HG03354 (cell line): ENCODE measurements around the gene PTPRA.

Experiments
- ATAC-seq: cut with Tn5 transposase; IDR thresholded peaks from one replicate; pipeline ENCODE4 v1.9.1; 2021; ENCODE audit warnings: mild to moderate bottlenecking; ENCODE audit not compliant: unreplicated experiment, poor library complexity, severe bottlenecking

PTPRA gene

DNA sequence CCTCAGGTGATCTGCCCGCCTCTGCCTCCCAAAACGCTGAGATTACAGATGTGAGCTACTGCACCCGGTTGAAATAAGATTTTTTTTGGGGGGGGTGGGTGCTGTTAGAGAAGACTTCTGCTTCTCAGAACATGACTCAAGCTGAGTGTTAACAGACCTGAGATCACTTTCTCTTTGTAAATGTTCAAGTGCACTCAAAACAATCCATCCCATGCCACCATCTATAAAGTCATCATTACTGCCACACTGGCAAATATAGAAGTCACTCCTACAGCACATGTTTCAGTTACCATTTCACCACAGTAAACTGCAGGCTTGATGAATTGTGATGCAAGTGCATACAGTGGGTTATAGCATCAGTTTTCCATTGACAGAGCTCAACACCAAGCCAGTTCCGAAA lies 23.8 kb upstream of the PTPRA start:
- ATAC-seq = no peak

DNA sequence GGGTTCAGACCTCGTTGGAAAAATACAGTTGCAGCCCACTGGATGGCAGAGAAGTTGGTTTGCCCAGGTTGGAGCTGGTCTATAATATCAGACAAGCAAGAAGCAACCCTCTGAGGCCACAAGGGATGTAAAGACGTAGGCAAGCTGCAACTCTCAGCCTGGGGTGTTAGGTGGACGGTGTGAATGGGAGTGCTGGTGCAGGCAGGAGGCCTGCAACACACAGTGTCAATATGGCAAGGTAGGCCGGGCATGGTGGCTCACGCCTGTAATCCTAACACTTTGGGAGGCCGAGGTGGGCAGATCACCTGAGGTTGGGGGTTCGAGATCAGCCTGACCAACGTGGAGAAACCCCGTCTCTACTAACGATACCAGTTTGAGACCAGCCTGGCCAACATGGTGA lies 22.2 kb upstream of the PTPRA start:
- ATAC-seq = no peak

DNA sequence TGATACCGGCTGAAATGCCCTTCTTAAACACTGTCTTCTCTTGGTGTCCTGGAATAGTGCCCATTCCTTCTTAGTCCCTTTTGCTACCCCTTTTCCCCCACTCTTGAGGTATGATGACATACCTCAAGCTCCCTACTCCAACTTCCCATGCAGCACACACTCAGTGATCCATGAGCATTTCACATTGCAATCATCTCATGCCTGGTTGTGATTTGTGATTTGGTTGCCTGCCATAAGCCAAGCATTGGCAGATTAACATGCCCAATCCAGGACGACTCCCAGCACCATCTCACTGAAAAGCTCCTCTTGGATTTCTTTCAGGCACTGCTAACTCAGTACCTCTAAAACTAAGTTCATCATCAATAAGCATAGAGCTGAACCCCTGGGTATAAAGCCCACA lies 14.7 kb upstream of the PTPRA start:
- no peak for ATAC-seq

DNA sequence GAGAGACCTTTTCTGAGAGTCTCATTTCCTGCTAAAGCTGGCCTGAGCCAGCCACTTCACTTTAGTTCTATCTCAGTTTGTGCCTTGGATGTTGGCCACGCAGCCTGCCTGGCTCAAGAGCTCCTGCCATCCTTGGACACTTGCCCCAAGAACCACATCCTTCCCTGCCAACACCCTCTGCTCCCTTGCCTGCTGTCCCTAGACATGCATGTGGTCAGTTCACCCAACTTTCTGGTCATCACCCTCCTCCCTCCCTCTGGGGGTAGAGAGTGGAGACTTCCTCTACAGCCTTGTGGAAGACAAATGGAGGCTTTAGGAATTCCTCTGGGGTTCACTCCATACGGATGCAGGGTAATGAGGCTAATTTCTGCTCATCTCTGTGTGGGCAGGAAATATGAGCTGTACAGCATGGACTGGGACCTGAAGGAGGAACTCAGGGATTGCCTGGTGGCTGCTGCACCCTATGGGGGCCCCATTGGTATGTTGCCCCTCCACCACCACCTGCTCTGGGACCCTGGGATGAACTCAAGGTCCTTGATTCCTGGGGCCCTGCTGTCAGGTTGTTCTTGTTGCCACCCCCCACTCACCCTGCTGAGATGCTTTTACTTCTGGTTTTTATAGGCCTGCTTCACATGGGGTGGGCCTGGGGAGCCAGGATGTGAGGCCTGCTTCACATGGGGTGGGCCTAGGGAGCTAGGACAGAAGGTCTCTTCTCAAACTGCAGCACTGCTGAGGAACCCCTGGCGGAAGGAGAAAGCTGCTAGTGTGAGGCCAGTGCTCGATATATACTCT lies 13.8 kb upstream of the PTPRA start:
- no peak for ATAC-seq

DNA sequence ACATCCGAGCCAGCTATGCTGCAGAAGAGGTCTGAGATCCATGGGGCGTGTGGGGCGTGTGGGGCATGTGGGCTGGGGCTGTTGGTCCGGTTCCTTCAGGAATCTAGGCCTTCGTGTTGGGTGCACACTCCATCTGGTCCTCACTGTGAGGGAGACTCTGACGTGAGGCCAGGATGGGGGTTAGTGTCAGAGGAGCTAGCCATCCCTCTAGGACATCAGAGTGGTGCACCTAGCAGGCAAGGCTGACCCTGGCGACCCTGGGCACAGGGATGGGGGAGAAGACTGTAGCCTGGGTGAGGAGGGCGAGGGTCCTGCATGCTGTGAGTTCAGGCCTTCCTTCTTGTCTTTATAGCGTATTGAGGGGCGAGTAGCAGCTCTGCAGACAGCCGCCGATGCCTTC lies 8.7 kb upstream of the PTPRA start:
- no peak for ATAC-seq

DNA sequence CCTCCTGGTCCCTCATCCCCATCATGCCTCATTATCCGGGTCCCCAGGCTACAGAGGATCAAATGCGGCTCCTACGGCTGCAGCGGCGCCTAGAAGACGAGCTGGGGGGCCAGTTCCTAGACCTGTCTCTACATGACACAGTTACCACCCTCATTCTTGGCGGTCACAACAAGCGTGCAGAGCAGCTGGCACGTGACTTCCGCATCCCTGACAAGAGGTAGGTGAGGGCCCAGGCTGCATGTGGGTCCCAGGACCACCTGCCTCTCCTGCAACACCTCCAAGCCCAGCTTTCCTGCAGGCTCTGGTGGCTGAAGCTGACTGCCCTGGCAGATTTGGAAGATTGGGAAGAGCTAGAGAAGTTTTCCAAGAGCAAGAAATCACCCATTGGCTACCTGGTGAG lies 8.2 kb upstream of the PTPRA start:
- ATAC-seq = no peak

DNA sequence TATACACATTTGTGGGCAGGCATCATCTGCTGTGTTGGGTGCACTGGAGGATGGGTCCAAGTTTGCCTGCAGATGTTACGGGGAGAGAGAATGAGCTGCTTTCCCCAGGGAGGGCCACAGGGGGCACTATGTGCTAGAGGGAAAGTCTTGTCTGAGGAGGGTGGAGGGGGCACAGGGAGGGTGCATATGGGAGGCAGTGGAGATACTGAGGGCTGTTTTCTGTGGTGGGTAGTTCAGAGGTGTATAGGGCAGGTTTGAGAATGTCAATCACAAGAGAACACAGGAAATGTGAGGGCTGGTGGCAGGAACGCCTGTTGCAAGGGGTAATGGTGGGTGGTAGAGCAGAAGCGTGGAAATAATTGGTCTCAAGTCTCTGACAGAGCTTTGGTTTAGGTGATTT lies 7.7 kb upstream of the PTPRA start:
- no peak for ATAC-seq

DNA sequence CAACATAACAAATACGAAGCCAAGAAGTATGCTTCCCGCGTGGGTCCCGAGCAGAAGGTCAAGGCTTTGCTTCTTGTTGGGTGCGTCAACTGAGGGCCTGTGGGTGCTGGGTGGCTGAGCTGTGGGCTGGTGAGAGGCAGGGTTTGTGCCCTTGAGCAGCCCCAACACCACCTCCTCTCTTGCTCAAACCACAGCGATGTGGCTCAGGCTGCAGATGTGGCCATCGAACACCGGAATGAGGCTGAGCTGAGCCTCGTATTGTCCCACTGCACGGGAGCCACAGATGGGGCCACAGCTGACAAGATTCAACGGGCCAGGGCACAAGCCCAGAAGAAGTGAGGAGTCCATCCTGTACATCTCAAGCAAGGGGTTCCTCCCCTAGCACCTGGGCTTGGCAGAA lies 7.0 kb upstream of the PTPRA start:
- no peak for ATAC-seq

DNA sequence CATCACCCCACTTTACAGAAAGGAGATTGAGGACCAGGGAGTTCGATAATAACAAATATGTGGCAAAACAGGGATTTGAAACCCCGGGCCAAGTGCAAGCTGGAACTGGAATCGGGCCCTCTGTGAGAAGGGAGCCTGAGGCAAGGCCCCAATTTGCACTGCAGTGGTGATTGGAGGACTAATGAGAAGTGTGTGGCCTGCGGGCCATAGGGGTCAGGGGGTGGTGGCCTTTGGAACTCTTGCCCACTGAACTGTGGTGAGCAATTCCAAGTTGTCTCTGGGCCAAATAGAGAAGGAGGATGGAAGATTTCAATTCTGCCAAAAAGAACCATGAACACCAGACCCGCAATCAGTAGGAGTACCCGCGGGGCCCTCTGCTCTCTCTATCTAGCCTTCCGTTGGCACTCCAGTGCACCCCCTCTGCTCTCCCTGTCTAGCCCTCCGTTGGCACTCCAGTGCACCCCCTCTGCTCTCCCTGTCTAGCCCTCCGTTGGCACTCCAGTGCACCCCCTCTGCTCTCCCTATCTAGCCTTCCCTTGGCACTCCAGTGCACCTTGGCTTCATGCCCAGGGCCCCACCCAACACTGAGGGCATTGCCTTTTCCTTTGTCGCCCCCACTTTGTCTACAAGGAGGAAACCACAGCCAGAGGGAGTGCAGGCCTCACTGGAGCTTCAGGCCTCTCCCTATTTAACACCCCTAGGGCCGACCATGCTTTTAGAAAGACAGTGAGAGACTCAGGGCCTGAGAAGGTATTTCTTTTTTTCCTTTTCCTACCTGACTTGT lies 6.0 kb upstream of the PTPRA start:
- ATAC-seq = no peak

DNA sequence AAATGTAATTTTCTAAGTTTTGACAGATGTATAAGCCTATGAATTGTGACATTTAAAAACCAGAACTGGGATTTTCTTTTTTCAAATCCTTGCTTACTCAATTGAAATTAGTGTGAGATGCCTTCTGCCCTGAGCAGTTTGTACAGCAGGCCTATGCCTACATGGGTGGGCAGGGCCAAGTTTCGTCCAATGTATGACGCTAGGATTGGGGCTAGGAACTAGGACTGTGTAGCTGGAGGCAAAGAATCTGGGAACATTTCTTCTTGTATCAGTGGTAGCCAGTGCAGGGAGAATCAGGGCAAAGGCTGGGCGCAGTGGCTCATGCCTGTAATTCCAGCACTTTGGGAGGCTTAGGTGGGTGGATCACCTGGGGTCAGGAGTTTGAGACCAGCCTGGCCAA lies 3.9 kb upstream of the PTPRA start:
- ATAC-seq = no peak

DNA sequence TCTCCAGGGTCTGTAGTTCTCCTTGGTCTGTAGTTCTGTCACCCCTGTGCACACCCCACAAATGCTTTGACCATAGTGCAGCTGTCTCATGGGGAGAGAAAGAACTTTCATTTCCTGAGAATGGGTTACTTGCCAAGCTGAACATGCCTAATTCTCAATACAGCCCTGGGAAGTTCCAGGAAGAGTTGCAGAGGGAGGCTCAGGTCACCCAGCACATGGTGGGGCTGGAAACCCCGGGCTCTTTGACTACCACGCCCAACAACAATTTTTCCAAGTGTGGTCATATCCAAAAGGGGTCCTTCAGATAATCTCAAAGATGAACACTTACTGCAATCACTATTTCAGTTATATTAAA lies 2.2 kb upstream of the PTPRA start:
- no peak for ATAC-seq

DNA sequence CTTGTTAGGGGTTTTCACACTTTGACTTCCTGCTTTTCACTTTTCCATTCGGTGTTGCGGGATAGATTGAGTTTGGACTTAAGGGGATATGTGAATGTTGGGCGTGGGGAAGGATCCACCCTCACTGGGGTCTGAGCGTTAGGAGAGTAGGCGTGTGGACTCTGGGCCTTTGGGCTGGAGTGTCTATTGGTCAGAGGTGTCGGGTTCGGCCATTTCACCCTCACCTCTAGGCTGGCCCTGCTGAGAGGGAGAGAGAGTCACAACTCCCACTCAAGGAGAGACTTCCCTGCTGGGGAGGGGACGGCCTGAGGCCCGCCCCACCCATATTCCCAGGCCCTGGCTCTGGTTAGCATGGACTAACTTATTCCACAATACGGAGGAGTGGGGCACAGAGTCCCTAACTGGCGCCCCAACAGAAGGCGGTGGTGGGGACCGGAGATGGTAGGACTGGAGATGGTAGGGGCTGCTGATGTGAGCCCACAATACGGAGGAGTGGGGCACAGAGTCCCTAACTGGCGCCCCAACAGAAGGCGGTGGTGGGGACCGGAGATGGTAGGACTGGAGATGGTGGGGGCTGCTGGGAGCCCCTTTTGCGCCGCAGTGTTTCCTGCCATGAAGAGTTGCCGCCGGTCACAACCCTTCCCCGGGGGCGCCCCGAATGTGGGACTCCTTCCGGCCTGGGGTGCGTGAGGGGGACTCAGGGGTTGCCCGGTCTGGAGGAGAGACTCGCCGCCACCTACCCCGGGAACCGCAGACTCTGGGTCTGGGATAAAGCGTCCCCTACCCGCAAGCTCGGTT lies 1.4 kb upstream of the PTPRA start:
- ATAC-seq = peak; percentile 1

DNA sequence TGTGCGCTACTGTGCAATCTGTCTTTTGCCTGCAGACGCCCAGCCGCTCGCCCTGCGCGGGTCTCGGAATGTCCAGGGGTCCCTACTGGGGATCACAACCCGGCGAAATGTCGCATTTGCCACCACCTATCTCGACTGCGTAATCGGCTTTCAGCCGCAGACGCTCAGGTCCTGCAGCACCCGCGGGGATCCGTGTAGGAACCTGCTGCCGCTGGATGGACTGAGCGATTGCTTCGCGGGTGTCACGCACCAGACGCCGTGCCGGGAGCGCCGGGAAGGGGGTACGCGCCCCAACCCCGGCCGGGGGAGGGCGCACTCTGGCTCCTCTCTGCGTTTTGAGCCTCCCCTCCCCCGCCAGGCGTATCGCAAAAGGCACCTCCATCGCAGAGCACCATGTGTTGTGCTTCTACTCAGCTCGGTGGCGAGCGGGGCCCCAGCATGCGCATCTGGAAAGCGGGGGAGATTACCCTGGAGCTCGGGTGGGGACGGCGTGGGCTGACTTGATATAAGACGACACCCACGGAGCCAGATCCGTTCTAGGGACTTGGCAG lies 747 bp upstream of the PTPRA start:
- ATAC-seq = peak; percentile 29

DNA sequence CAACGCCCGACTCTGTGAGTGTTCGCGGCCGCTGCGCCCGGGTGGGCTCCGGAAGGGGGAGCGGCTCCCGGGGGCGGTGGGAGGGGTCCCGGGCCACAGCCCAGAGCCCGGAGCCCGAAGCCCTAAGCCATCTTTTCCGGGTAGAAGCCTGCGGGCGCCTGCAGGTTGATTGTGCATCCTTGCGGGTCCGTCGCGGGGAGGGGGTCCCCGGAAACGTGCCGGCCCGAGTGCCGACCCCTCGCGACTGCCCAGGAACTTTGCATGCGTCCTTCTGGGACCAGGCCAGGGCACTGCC lies 413 bp downstream of the PTPRA start:
- ATAC-seq = peak; percentile 48

DNA sequence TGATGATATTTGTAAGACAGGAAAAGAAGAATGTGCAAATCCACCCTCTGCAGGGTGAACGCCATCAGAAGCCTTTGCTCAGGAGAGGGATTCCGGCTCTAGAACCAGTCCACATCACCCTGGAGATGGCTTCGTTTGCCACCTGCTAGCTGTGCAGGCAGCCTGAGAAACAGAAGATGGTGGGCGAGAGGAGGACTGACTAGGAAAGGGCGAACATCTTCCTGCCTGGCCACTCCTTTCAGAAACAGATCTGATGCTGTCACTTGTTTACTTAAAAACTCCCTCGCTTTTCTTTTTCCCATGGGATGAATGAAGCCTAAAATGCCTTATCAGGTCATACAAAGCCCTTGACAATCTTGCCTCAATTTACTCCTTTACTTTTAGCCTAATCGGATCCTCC lies 1.2 kb downstream of the PTPRA start:
- ATAC-seq = no peak

DNA sequence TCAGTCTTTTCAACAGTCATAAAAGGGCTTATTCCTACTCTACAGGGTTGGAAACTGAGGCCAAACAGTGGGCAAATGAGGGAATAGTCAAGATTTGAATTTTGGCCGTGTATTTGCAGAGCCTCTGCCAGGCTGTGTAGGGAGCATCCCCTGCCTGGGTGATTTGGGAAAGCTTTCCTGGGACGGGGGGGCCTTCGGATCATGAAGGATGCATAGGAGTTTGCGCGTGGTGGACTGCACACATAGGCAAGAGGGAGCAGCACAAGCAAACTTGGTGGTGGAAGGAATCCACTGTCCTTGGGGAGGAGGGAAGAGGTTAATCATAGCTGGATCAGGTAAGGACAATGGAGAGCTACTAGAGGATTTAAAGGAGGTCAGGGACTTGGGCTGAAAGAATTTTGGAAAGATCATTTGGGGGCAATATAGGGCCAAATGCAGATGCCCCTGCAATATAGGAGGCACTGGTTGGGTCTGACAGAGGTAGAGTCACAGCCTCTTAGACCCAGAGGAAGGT lies 2.5 kb downstream of the PTPRA start:
- ATAC-seq = no peak

DNA sequence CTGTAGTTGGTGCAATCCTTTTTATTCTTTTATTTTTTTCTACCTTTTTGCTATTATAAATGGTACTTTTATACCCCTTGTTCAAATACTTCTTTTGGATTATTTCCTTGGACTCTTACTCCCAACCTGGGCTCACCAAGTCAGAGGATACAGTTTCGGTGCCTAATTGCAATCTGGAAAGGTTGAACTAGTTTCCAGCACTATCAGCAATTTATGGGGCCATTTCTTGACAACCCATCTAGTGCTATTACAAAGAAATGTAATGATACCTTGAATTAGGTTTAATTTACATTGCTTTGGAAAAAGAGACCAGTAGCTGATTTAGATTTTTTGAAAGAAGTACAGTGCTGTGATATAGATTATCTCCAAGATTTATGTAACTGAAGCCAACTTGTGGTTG lies 5.2 kb downstream of the PTPRA start:
- no peak for ATAC-seq

DNA sequence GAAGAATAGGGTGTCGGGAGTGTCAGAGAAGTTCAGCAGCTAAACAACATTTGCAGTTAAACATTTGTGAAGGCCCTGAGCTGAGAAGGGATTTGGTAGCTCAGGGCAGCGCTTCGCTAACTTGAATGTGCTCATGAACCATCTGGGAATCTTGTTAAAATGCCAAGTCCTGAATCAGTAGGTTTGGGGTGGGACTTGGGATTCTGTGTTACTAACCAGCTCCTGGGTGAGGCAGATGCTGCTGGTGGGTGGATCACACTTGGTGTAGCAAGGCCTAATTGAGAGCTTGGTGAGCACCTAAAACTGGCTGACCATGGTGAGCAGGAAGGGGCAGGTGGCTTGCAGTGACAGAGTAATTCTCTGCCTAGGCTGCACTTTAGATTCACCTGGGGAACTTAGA lies 5.9 kb downstream of the PTPRA start:
- no peak for ATAC-seq

DNA sequence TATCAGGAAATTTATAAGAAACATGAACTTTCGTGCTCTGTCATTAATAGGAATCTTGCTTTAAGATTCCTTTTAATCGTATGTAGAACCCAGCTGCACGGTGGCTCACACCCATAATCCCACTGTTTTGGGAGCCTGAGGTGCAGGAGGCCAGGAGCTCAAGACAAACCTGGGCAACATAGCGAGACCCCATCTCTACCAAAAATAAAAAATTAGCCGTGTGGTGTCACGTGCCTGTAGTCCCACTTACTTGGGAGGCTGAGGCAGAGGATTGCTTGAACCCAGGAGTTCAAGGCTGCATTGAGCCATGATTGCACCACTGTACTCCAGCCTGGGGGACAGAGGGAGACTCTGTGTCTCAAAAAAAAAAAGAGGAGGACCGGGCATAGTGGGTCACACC lies 7.4 kb downstream of the PTPRA start:
- no peak for ATAC-seq
